K562 (cell line): ENCODE results near the gene PPWD1. TPM values are rescaled to one million over a fixed set of nuclear protein-coding genes. Genes with fewer than 3 reads are reported as not detected.
"Not testable (repeated sequence)": the region's sequence is repeated elsewhere in the genome, so short reads cannot be mapped to it uniquely, and the experiment has no call there.

Experiments
- ATAC-seq: fragments of 200-7000 bp; cut with Tn5 transposase; 3 replicates; pipeline ENCODE4 v1.9.1; 2020; ENCODE audit warnings: moderate library complexity
- BruUV-seq: library from RNA; stranded (reverse); fragments of 400-500 nt; replicated peaks from 2 replicates; lab custom pipeline; 2021; lab: Mats Ljungman, UMichigan
- CTCF ChIA-PET: fragments of 300-600 bp; formaldehyde crosslinking; extraction: SDS; loops from one replicate; lab custom pipeline; 2021; ENCODE audit warnings: low intra/inter-chr PET ratio; lab: Yijun Ruan, JAX
- POLR2A ChIA-PET: fragments of 300-600, 350-650 bp; sonication (Branson Sonifier 250); formaldehyde crosslinking; extraction: SDS; loops from one replicate; lab custom pipeline; 2021; ENCODE audit warnings: antibody characterized with exemption, inconsistent platforms; lab: Yijun Ruan, JAX
- DNase-seq, 4 experiments: peaks; one replicate each; pipeline versions ENCODE4 v3.0.0 to v3.0.0-alpha.2; 2011 to 2018; ENCODE audit warnings: low spot score in 3 of 4, mixed read lengths in 3 of 4; ENCODE audit errors: extremely low read depth in 1 of 4
- FAIRE-seq: peaks from 2 replicates; lab custom pipeline; 2011; peaks lifted over from hg19 to GRCh38; lab: Jason Lieb, UNC
- H2AFZ ChIP-seq: 2 replicates; pipeline ENCODE4 v1.6.0; 2011; ENCODE audit warnings: low read depth, low read length, control low read depth, inconsistent platforms
- H3K27ac ChIP-seq: fragments of 200-600 bp; 3 replicates; pipeline ENCODE4 v1.8.0; 2011; ENCODE audit warnings: low read depth, mild to moderate bottlenecking, control low read depth, inconsistent platforms, low read length, moderate library complexity, mixed read lengths; ENCODE audit errors: extremely low read depth
- H3K27me3 ChIP-seq, 2 experiments: fragments of 300-600 bp in 1 of 2; 2 replicates in 1 of 2; 3 replicates in 1 of 2; pipeline versions ENCODE4 v1.6.0 to v1.8.0; 2011; ENCODE audit warnings: inconsistent platforms in 2 of 2, low read length in 2 of 2, mild to moderate bottlenecking in 1 of 2, mixed read lengths in 1 of 2, moderate library complexity in 1 of 2; ENCODE audit not compliant: control insufficient read depth in 2 of 2, insufficient read depth in 2 of 2
- H3K36me3 ChIP-seq: fragments of 300-600 bp; 3 replicates; pipeline ENCODE4 v1.8.0; 2011; ENCODE audit warnings: mild to moderate bottlenecking, low read length, inconsistent platforms; ENCODE audit not compliant: control insufficient read depth, insufficient read depth
- H3K4me1 ChIP-seq, 2 experiments: fragments of 200-600 bp in 1 of 2; replicated peaks in 1 of 2; 2 replicates in 1 of 2; 3 replicates in 1 of 2; pipeline versions ENCODE4 v1.5.1 to v1.8.0; 2011; ENCODE audit warnings: inconsistent platforms in 2 of 2, low read length in 2 of 2, mild to moderate bottlenecking in 1 of 2, mixed read lengths in 1 of 2, moderate library complexity in 1 of 2; ENCODE audit not compliant: control insufficient read depth in 2 of 2, insufficient read depth in 2 of 2
- H3K4me2 ChIP-seq: 2 replicates; pipeline ENCODE4 v1.6.1; 2011; ENCODE audit warnings: low read length, control low read depth, inconsistent platforms, mixed read lengths; ENCODE audit not compliant: insufficient read depth
- H3K4me3 ChIP-seq: fragments of 200-600 bp; sonication (generic), shearing (Covaris generic); 2 replicates; pipeline ENCODE4 v1.5.1; 2016; ENCODE audit warnings: control low read depth, inconsistent platforms
- H3K79me2 ChIP-seq: fragments of 200-600 bp; 3 replicates; pipeline ENCODE4 v1.8.0; 2011; ENCODE audit warnings: low read length, inconsistent platforms; ENCODE audit not compliant: control insufficient read depth, insufficient read depth
- H3K9ac ChIP-seq, 2 experiments: 2 replicates each; pipeline versions ENCODE4 v1.6.0 to v1.6.1; 2011; ENCODE audit warnings: low read depth in 2 of 2, low read length in 2 of 2, control low read depth in 1 of 2, inconsistent platforms in 1 of 2, mild to moderate bottlenecking in 1 of 2, mixed read lengths in 1 of 2; ENCODE audit not compliant: insufficient read depth in 1 of 2
- H3K9me1 ChIP-seq: one replicate; pipeline ENCODE4 v1.6.0; 2011; ENCODE audit warnings: inconsistent platforms, mild to moderate bottlenecking, low read length, moderate library complexity; ENCODE audit not compliant: control insufficient read depth, insufficient read depth
- H3K9me3 ChIP-seq: replicated peaks from 2 replicates; pipeline ENCODE4 v1.5.1; 2011; ENCODE audit warnings: low read depth, low read length, inconsistent platforms; ENCODE audit not compliant: control insufficient read depth, insufficient read depth
- H4K20me1 ChIP-seq: replicated peaks from 2 replicates; pipeline ENCODE4 v1.6.1; 2011; ENCODE audit warnings: low read length, inconsistent platforms, mixed read lengths; ENCODE audit not compliant: control insufficient read depth, insufficient read depth
- CEBPB ChIP-seq: fragments of 450-650 bp; IDR thresholded peaks from 2 replicates; pipeline ENCODE4 v1.6.1; 2016; ENCODE audit warnings: missing genetic modification characterization, missing compliant biosample characterization
- CEBPG ChIP-seq, 3 experiments: fragments of 200-800 bp in 1 of 3; sonication (Bioruptor generic) in 1 of 3; sonication (generic) in 1 of 3; formaldehyde crosslinking in 1 of 3; IDR thresholded peaks in 2 of 3; conservative IDR thresholded peaks in 1 of 3; 2 replicates each; pipeline versions ENCODE4 v1.6.1 to v1.8.0; 2016 to 2022; ENCODE audit warnings: missing compliant biosample characterization in 2 of 3, missing genetic modification characterization in 2 of 3, mild to moderate bottlenecking in 1 of 3, missing genetic modification reagents in 1 of 3
- NR2C2 ChIP-seq, 2 experiments: fragments of 200-800 bp in 1 of 2; sonication (Bioruptor generic) in 1 of 2; sonication (generic) in 1 of 2; formaldehyde crosslinking in 1 of 2; IDR thresholded peaks; 2 replicates each; pipeline versions ENCODE4 v1.6.1 to v1.8.0; 2016 to 2022; ENCODE audit warnings: mild to moderate bottlenecking in 1 of 2, missing compliant biosample characterization in 1 of 2, missing genetic modification characterization in 1 of 2, missing genetic modification reagents in 1 of 2
- WGBS: fragments of 100-300 bp; shearing (Covaris generic); methylation state at CpG from one replicate; pipeline ENCODE4 v1.1.6; 2016; ENCODE audit warnings: low coverage, mixed read lengths; ENCODE audit not compliant: insufficient coverage; ENCODE audit errors: missing lambda C conversion rate; 5-methylcytosine and 5-hydroxymethylcytosine counted together
- in situ Hi-C: fragments of 300-500 bp; cut with MboI; formaldehyde crosslinking; loops from 4 replicates; pipeline ENCODE4 v1.15.0; 2018; ENCODE audit warnings: inconsistent platforms, mixed read lengths
- intact Hi-C: fragments of 100-400 bp; cut with micrococcal nuclease; formaldehyde crosslinking; loops from 2 replicates; pipeline ENCODE4 v1.14.2; 2022
- polyA plus RNA-seq, 8 experiments: library from polyadenylated mRNA; depleted of rRNA in 4 of 8; stranded (reverse) in 5 of 8; unstranded in 3 of 8; fragments of >200 nt; fragmentation: Nextera tagmentation in 2 of 8; fragmentation: Illumina TruSeq in 1 of 8; extraction: Ambion mirVana in 2 of 8; extraction: Trizol in 1 of 8; gene quantifications; 2 replicates each; pipeline versions ENCODE4 v1.2.1 to v1.2.3, GENCODE V29; 2011 to 2014; ENCODE audit warnings: inconsistent platforms in 1 of 8, missing spikeins in 1 of 8
- total RNA-seq, 7 experiments: library from RNA; depleted of rRNA in 6 of 7; stranded (reverse); fragments of >200 nt in 6 of 7; fragmentation: Illumina TruSeq in 2 of 7; extraction: Trizol in 2 of 7; gene quantifications; 2 replicates each; pipeline versions ENCODE4 v1.2.1 to v1.2.3, GENCODE V29; 2011 to 2021; ENCODE audit warnings: low replicate concordance in 1 of 7

PPWD1 gene
- total and polyA plus RNA-seq, 9 of the 15 experiments (the other 6 are each of a cell fraction or from before 2014, with no cell fraction given) = 24.1 to 89.2 (median 51.4) TPM

DNA sequence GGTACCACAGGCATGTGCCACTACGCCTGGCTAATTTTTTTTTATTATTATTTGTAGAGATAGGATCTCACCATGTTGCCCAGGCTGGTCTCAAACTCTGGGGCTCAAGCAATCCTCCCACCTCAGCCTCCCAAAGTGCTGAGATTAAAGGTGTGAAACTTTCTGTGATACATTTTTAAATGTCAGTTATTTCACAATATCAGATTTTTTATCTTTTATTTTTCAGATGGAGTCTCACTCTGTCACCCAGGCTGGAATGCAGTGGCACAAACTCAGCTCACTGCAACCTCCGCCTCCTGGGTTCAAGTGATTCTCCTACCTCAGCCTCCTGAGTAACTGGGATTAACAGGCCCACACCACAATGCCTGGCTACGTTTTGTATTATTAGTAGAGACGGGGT, 58.9 kb downstream of the PPWD1 start:
- ATAC-seq; CTCF ChIA-PET; FAIRE-seq; BruUV-seq; H3K4me3 ChIP-seq; H3K9me3 ChIP-seq; H3K36me3 ChIP-seq; in situ Hi-C loops; H4K20me1 ChIP-seq; DNase-seq; H3K27me3 ChIP-seq; H3K9me1 ChIP-seq; H3K27ac ChIP-seq; TF ChIP-seq NR2C2, CEBPG (CRISPR knock-in tag; IDR thresholded peaks at IDR 0.05): not testable (repeated sequence)
- POLR2A ChIA-PET = interaction anchor here (1.0 kb wide), 1 partner anchor 25 kb away, joined by 4 read pairs; no protein-coding TSS in a partner anchor
- 51% methylated on average over 4 of the region's 4 CpGs for WGBS
- Histone ChIP-seq H3K79me2 (peaks cover 62% of the 10 kb centered on the region), H3K9ac (peak overlapping the region in 1 of 2 experiments; percentile 74; a peak in 1 of 4 replicates), H2AFZ (peak overlapping the region; percentile 32; the same call in 1 of the 2 replicates), H3K4me2 (peak overlapping the region; percentile 95), H3K4me1 (peaks cover 6 to 14% of the 10 kb centered on the region in 2 experiments)
- intact Hi-C loops = loop anchor here (10.0 kb wide), 1 partner anchor 303 kb away; the partner anchor contains the start of gene ERBIN
- TF ChIP-seq NR2C2 (tag; IDR thresholded peaks at IDR 0.05) (0 out of 2 replicates have a peak, but pooled peaks have one; percentile 22), CEBPB (tag) (peak; percentile 77), CEBPG (tag; conservative IDR thresholded peaks at IDR 0.05 in 1 of 2, IDR thresholded peaks at IDR 0.05 in 1 of 2) (0 out of 4 replicates have a peak, but pooled peaks have one; percentile 8 to 22)
